Measurements from ENCODE around the gene C1QTNF6. TPM values are rescaled to one million over a fixed set of nuclear protein-coding genes. Genes with fewer than 3 reads are reported as not detected.

Gene C1QTNF6
- total and polyA plus RNA-seq, 4 donors, result 3.1 to 4.5 (median 4.0) TPM

DNA sequence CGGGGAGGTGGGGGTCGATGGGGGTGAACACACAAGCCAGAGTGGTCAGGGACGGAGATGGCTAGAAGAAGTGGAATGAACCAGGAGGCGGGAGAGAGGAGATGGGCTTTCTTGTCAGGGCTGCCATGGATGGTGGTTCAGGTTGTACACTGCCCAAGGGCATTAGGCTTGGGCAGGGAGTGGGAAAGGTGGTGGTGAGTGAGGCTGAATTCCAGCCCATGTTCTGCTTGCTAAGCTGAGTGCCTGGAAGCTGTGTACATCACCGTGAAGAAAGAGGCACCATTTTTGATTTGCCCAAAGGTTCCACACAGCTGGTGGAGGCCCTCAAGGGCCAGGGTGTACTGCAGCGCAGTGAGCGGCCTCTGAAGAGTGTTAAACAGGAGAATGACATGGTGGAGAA, 55.3 kb downstream of the C1QTNF6 start:
- no peaks in the 10 kb centered on the region for H3K27me3 ChIP-seq (ENCODE audit: control insufficient read depth in 4 of 4, insufficient read depth in 4 of 4, low read length in 3 of 4)
- no peak for DNase-seq (ENCODE audit: low spot score)
- H3K4me3 ChIP-seq (ENCODE audit: low read depth in 1 of 3, low read length in 3 of 3), result no peak overlapping the region
- TF ChIP-seq, protein P1, sequence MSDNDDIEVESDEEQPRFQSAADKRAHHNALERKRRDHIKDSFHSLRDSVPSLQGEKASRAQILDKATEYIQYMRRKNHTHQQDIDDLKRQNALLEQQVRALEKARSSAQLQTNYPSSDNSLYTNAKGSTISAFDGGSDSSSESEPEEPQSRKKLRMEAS (IDR thresholded peaks at IDR 0.05), result no peak
- TF ChIP-seq RAD21 (IDR thresholded peaks at IDR 0.05) (no peak), GABPA (IDR thresholded peaks at IDR 0.05 in 1 of 2, conservative IDR thresholded peaks at IDR 0.05 in 1 of 2) (no peak), YY1 (IDR thresholded peaks at IDR 0.05) (no peak), TAF1 (conservative IDR thresholded peaks at IDR 0.05) (no peak), JUND (IDR thresholded peaks at IDR 0.05) (no peak), EGR1 (IDR thresholded peaks at IDR 0.05; ENCODE audit: low read depth in 2 of 2) (no peak), RXRA (IDR thresholded peaks at IDR 0.05) (no peak), FOXA2 (IDR thresholded peaks at IDR 0.05) (no peak), FOXA1 (IDR thresholded peaks at IDR 0.05) (no peak)
- TF ChIP-seq, protein P2, sequence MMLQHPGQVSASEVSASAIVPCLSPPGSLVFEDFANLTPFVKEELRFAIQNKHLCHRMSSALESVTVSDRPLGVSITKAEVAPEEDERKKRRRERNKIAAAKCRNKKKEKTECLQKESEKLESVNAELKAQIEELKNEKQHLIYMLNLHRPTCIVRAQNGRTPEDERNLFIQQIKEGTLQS (IDR thresholded peaks at IDR 0.05), result no peak
- TF ChIP-seq, protein P3, sequence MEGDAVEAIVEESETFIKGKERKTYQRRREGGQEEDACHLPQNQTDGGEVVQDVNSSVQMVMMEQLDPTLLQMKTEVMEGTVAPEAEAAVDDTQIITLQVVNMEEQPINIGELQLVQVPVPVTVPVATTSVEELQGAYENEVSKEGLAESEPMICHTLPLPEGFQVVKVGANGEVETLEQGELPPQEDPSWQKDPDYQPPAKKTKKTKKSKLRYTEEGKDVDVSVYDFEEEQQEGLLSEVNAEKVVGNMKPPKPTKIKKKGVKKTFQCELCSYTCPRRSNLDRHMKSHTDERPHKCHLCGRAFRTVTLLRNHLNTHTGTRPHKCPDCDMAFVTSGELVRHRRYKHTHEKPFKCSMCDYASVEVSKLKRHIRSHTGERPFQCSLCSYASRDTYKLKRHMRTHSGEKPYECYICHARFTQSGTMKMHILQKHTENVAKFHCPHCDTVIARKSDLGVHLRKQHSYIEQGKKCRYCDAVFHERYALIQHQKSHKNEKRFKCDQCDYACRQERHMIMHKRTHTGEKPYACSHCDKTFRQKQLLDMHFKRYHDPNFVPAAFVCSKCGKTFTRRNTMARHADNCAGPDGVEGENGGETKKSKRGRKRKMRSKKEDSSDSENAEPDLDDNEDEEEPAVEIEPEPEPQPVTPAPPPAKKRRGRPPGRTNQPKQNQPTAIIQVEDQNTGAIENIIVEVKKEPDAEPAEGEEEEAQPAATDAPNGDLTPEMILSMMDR (IDR thresholded peaks at IDR 0.05; ENCODE audit: low read depth, low read length, missing input control), result no peak
- TF ChIP-seq, protein P4, sequence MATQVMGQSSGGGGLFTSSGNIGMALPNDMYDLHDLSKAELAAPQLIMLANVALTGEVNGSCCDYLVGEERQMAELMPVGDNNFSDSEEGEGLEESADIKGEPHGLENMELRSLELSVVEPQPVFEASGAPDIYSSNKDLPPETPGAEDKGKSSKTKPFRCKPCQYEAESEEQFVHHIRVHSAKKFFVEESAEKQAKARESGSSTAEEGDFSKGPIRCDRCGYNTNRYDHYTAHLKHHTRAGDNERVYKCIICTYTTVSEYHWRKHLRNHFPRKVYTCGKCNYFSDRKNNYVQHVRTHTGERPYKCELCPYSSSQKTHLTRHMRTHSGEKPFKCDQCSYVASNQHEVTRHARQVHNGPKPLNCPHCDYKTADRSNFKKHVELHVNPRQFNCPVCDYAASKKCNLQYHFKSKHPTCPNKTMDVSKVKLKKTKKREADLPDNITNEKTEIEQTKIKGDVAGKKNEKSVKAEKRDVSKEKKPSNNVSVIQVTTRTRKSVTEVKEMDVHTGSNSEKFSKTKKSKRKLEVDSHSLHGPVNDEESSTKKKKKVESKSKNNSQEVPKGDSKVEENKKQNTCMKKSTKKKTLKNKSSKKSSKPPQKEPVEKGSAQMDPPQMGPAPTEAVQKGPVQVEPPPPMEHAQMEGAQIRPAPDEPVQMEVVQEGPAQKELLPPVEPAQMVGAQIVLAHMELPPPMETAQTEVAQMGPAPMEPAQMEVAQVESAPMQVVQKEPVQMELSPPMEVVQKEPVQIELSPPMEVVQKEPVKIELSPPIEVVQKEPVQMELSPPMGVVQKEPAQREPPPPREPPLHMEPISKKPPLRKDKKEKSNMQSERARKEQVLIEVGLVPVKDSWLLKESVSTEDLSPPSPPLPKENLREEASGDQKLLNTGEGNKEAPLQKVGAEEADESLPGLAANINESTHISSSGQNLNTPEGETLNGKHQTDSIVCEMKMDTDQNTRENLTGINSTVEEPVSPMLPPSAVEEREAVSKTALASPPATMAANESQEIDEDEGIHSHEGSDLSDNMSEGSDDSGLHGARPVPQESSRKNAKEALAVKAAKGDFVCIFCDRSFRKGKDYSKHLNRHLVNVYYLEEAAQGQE (IDR thresholded peaks at IDR 0.05), result no peak
- peaks cover 3 to 18% (median 16%) of the 10 kb centered on the region in 4 donors for H3K4me1 ChIP-seq (ENCODE audit: control insufficient read depth in 4 of 4, insufficient read depth in 4 of 4, low read length in 3 of 4)
- H3K9me3 ChIP-seq (ENCODE audit: control insufficient read depth in 4 of 4, low read length in 3 of 4), result no peaks in the 10 kb centered on the region
- no peaks in the 10 kb centered on the region for H3K36me3 ChIP-seq (ENCODE audit: control insufficient read depth in 4 of 4, insufficient read depth in 3 of 4, low read depth in 1 of 4, low read length in 3 of 4)
- 92% methylated on average over 7 of the region's 7 CpGs for WGBS
- H3K27ac ChIP-seq (ENCODE audit: low read depth in 1 of 2, low read length in 2 of 2), result no peak overlapping the region
- H3K9ac ChIP-seq (ENCODE audit: low read depth in 1 of 2, low read length in 2 of 2), result no peak overlapping the region

Small RNA genes lying within 50 kb of the gene (small RNA-seq; reads per million reads assigned to genes)
- not detected for gene Z82188.1

Other genes with a start within 250 kb of the C1QTNF6 start
- gene TST, start 168.8 kb downstream of the C1QTNF6 start, total RNA-seq, result 100 to 1,000 TPM; 186 to 212 TPM
- gene TST, start 168.8 kb downstream of the C1QTNF6 start, polyA plus RNA-seq, result 100 to 1,000 TPM; 373 to 404 TPM
- 100 to 1,000 TPM; 124 to 149 TPM for gene MPST, start 168.5 kb downstream of the C1QTNF6 start, total RNA-seq
- gene MPST, start 168.5 kb downstream of the C1QTNF6 start, polyA plus RNA-seq, result 100 to 1,000 TPM; 249 to 277 TPM
- gene KCTD17, start 136.5 kb downstream of the C1QTNF6 start, total RNA-seq, result 1 to 10 TPM; 3.4 to 4.1 TPM
- 1 to 10 TPM; 2.0 to 5.2 TPM for gene KCTD17, start 136.5 kb downstream of the C1QTNF6 start, polyA plus RNA-seq
- gene TMPRSS6, start 78.5 kb downstream of the C1QTNF6 start, total RNA-seq, result 10 to 100 TPM; 12.6 to 47.1 TPM
- 10 to 100 TPM; 36.8 to 42.9 TPM for gene TMPRSS6, start 78.5 kb downstream of the C1QTNF6 start, polyA plus RNA-seq
- gene IL2RB, start 38.3 kb downstream of the C1QTNF6 start, total RNA-seq, result 1 to 10 TPM; 1.1 to 1.8 TPM
- gene IL2RB, start 38.3 kb downstream of the C1QTNF6 start, polyA plus RNA-seq, result 1 to 10 TPM; 1.3 TPM
- under 1 TPM in 1 of 2 donors, not detected in 1; 0.19 TPM for gene SSTR3, start 24.2 kb upstream of the C1QTNF6 start, total RNA-seq
- gene SSTR3, start 24.2 kb upstream of the C1QTNF6 start, polyA plus RNA-seq, result not detected
- gene RAC2, start 56.0 kb upstream of the C1QTNF6 start, total RNA-seq, result 10 to 100 TPM in 1 of 2 donors, 1 to 10 TPM in 1; 4.0 to 15.0 TPM
- gene RAC2, start 56.0 kb upstream of the C1QTNF6 start, polyA plus RNA-seq, result 1 to 10 TPM; 6.1 to 8.7 TPM
- gene CYTH4, start 94.3 kb upstream of the C1QTNF6 start, total RNA-seq, result 1 to 10 TPM; 9.1 to 9.9 TPM
- gene CYTH4, start 94.3 kb upstream of the C1QTNF6 start, polyA plus RNA-seq, result 1 to 10 TPM; 1.9 to 2.6 TPM
- gene ELFN2, start 239.2 kb upstream of the C1QTNF6 start, total RNA-seq, result under 1 TPM; 0.08 to 0.19 TPM
- gene ELFN2, start 239.2 kb upstream of the C1QTNF6 start, polyA plus RNA-seq, result under 1 TPM in 1 of 2 donors, not detected in 1; 0.07 TPM